H1 (cell line): ENCODE measurements around the gene DMAC2. TPM values are rescaled to one million over a fixed set of nuclear protein-coding genes. Genes with fewer than 3 reads are reported as not detected.
A peak's percentile ranks its signal among the peaks of the same experiment; 100 is the strongest.

Source experiments
- ASH2L ChIP-seq: fragments of 200-600, 300-600 bp; sonication (generic); IDR thresholded peaks from one replicate; pipeline ENCODE4 v1.7.1; 2017; ENCODE audit warnings: low read length
- BCL11A ChIP-seq, 2 experiments: IDR thresholded peaks; one replicate each; pipeline ENCODE4 v1.6.1; 2011; ENCODE audit warnings: low read depth in 2 of 2, low read length in 2 of 2, mild to moderate bottlenecking in 2 of 2
- CBX5 ChIP-seq: fragments of 300-800, 300-1000 bp; sonication (generic); IDR thresholded peaks from 2 replicates; pipeline ENCODE4 v1.7.1; 2016; ENCODE audit warnings: antibody characterized with exemption, low read length, low read depth
- EGR1 ChIP-seq: IDR thresholded peaks from 2 replicates; pipeline ENCODE4 v1.6.1; 2011; ENCODE audit warnings: low read depth, low read length, borderline replicate concordance
- EZH2 ChIP-seq: fragments of 200-600 bp; sonication (generic); IDR thresholded peaks from 2 replicates; pipeline ENCODE4 v1.7.1; 2012; ENCODE audit warnings: low read depth, mild to moderate bottlenecking, moderate library complexity, low read length, inconsistent platforms; ENCODE audit not compliant: severe bottlenecking
- GTF2F1 ChIP-seq: IDR thresholded peaks from 2 replicates; pipeline ENCODE4 v1.6.1; 2012; ENCODE audit warnings: low read depth, low read length, improper control_type of control experiment, borderline replicate concordance
- NANOG ChIP-seq: IDR thresholded peaks from 2 replicates; pipeline ENCODE4 v1.6.1; 2011; ENCODE audit warnings: low read length, low read depth, mild to moderate bottlenecking, inconsistent platforms; ENCODE audit not compliant: insufficient read depth, poor library complexity, severe bottlenecking
- POLR2A ChIP-seq, 2 experiments: IDR thresholded peaks; 1 replicate in 1 of 2; 2 replicates in 1 of 2; pipeline ENCODE4 v1.6.1; 2011; ENCODE audit warnings: low read depth in 2 of 2, low read length in 2 of 2, mild to moderate bottlenecking in 2 of 2; ENCODE audit errors: control extremely low read depth in 1 of 2
- POLR2AphosphoS5 ChIP-seq: IDR thresholded peaks from 2 replicates; pipeline ENCODE4 v1.6.1; 2011; ENCODE audit warnings: low read depth, low read length
- RFX5 ChIP-seq: IDR thresholded peaks from 2 replicates; pipeline ENCODE4 v1.6.1; 2011; ENCODE audit warnings: low read depth, low read length, improper control_type of control experiment, borderline replicate concordance
- RNF2 ChIP-seq: fragments of 200-900, 300-1000 bp; sonication (generic); IDR thresholded peaks from 2 replicates; pipeline ENCODE4 v1.7.1; 2016; ENCODE audit warnings: borderline replicate concordance, low read depth, mild to moderate bottlenecking, antibody characterized with exemption, low read length; ENCODE audit not compliant: poor library complexity, severe bottlenecking; ENCODE audit errors: missing control alignments
- SAP30 ChIP-seq: fragments of 300-600 bp; sonication (generic); IDR thresholded peaks from 2 replicates; pipeline ENCODE4 v1.7.1; 2012; ENCODE audit warnings: low read length, moderate library complexity, mild to moderate bottlenecking, inconsistent platforms; ENCODE audit not compliant: insufficient read depth, insufficient replicate concordance
- SIN3A ChIP-seq, 2 experiments: IDR thresholded peaks in 1 of 2; conservative IDR thresholded peaks in 1 of 2; 2 replicates each; pipeline ENCODE4 v1.6.1; 2011 to 2012; ENCODE audit warnings: low read length in 2 of 2, improper control_type of control experiment in 1 of 2, low read depth in 1 of 2, mild to moderate bottlenecking in 1 of 2
- SUZ12 ChIP-seq: fragments of 200-600 bp; sonication (generic); IDR thresholded peaks from 2 replicates; pipeline ENCODE4 v1.6.1; 2012; ENCODE audit warnings: mild to moderate bottlenecking, inconsistent platforms, low read length, moderate library complexity, mixed read lengths
- TBP ChIP-seq: IDR thresholded peaks from 2 replicates; pipeline ENCODE4 v1.6.1; 2011; ENCODE audit warnings: low read depth, low read length, improper control_type of control experiment
- TCF12 ChIP-seq: IDR thresholded peaks from 2 replicates; pipeline ENCODE4 v1.6.1; 2011; ENCODE audit warnings: low read depth, mild to moderate bottlenecking, low read length
- USF2 ChIP-seq: IDR thresholded peaks from 2 replicates; pipeline ENCODE4 v1.6.1; 2011; ENCODE audit warnings: low read length, improper control_type of control experiment
- polyA plus RNA-seq, 7 experiments: library from polyadenylated mRNA; depleted of rRNA in 3 of 7; stranded (reverse) in 5 of 7; unstranded in 2 of 7; fragments of >200 nt in 5 of 7; fragments of 200-250 nt in 2 of 7; gene quantifications; 1 replicate in 5 of 7; 2 replicates in 1 of 7; 4 replicates in 1 of 7; pipeline versions ENCODE4 v1.2.1 to v1.2.3, GENCODE V29; 2011 to 2013; ENCODE audit warnings: missing spikeins in 2 of 7, mixed read lengths in 2 of 7
- total RNA-seq: library from RNA; stranded (reverse); fragmentation: NEBNext Ultra II Directional; extraction: Animal tissue kit (Norgen Biotek cat#: 25700); gene quantifications from 2 replicates; pipeline ENCODE4 v1.2.1, GENCODE V29; 2021
- TF ChIP-seq, protein P1 (sequence below), 3 experiments: IDR thresholded peaks; 1 replicate in 2 of 3; 2 replicates in 1 of 3; pipeline versions ENCODE4 v1.5.1 to v1.6.1; 2011; ENCODE audit warnings: low read length in 3 of 3, mild to moderate bottlenecking in 3 of 3, inconsistent platforms in 2 of 3, low read depth in 1 of 3, moderate library complexity in 1 of 3; ENCODE audit not compliant: insufficient read depth in 1 of 3; ENCODE audit errors: control extremely low read depth in 1 of 3
- TF ChIP-seq, protein P2 (sequence below): IDR thresholded peaks from 2 replicates; pipeline ENCODE4 v1.6.1; 2012; ENCODE audit warnings: inconsistent platforms

The DMAC2 gene
- total and polyA plus RNA-seq, 2 of the 8 experiments (the other 6 are each of a cell fraction or from before 2014, with no cell fraction given) = 86.8 to 170 TPM

DNA sequence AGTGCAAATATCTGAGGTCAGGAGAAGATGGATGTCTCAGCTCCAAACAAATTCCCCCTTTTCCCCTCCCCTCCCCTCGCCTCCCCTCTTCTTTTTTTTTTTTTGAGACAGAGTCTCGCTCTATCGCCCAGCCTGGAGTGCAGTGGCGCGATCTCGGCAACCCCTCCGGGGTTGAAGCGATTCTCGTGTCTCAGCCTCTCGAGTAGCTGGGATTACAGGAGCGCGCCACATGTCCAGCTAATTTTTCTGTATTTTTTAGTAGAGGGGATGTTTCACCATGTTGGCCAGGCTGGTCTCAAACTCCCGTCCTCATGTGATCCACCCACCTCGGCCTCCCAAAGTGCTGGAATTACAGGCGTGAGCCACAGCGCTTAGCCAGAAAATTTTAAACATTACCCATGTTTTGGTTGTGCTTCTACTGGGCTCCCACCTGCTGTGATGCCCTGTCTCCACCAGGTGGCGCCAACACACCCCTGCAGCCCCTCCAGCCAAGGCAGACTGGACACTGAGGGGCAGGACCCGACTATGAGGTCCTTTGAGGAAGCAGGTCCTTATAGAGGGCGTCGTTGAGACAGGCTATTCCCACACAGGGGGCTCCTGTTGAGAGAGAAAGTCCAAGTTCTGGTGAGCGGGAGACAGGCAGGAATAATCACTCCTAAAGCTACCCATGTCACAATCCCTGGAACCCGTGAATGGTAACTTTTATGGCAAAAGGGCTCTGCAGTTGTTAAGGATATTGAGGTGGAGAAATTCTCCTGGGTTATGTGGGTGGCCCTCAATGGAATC, 9.6 kb upstream of the DMAC2 start (continued):
- TF ChIP-seq SAP30 = no peak
- 0 out of 2 replicates have a peak, but pooled peaks have one; percentile 38 for TF ChIP-seq TCF12
- TF ChIP-seq SUZ12 = no peak
- TF ChIP-seq, protein P1, sequence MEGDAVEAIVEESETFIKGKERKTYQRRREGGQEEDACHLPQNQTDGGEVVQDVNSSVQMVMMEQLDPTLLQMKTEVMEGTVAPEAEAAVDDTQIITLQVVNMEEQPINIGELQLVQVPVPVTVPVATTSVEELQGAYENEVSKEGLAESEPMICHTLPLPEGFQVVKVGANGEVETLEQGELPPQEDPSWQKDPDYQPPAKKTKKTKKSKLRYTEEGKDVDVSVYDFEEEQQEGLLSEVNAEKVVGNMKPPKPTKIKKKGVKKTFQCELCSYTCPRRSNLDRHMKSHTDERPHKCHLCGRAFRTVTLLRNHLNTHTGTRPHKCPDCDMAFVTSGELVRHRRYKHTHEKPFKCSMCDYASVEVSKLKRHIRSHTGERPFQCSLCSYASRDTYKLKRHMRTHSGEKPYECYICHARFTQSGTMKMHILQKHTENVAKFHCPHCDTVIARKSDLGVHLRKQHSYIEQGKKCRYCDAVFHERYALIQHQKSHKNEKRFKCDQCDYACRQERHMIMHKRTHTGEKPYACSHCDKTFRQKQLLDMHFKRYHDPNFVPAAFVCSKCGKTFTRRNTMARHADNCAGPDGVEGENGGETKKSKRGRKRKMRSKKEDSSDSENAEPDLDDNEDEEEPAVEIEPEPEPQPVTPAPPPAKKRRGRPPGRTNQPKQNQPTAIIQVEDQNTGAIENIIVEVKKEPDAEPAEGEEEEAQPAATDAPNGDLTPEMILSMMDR (IDR thresholded peaks at IDR 0.05; ENCODE audit: control extremely low read depth in 1 of 3, insufficient read depth in 1 of 3, low read depth in 1 of 3, low read length in 3 of 3) = peak; percentile 96 to 98 (median 97)
- TF ChIP-seq ASH2L = no peak
- no peak for TF ChIP-seq NANOG
- TF ChIP-seq EGR1 = no peak
- no peak for TF ChIP-seq RNF2
- TF ChIP-seq, protein P2, sequence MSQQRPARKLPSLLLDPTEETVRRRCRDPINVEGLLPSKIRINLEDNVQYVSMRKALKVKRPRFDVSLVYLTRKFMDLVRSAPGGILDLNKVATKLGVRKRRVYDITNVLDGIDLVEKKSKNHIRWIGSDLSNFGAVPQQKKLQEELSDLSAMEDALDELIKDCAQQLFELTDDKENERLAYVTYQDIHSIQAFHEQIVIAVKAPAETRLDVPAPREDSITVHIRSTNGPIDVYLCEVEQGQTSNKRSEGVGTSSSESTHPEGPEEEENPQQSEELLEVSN = no peak
- TF ChIP-seq POLR2AphosphoS5 = no peak
- TF ChIP-seq SIN3A (conservative IDR thresholded peaks at IDR 0.05 in 1 of 2, IDR thresholded peaks at IDR 0.05 in 1 of 2; ENCODE audit: low read depth in 1 of 2, low read length in 2 of 2) = no peak
- no peak for TF ChIP-seq CBX5
- TF ChIP-seq USF2 = no peak
- no peak for TF ChIP-seq GTF2F1
- TF ChIP-seq POLR2A (IDR thresholded peaks at IDR 0.05; ENCODE audit: control extremely low read depth in 1 of 2, low read depth in 2 of 2, low read length in 2 of 2) = no peak
- TF ChIP-seq RFX5 = no peak
- no peak; the same call in 1 of the 2 replicates for TF ChIP-seq TBP
- TF ChIP-seq EZH2 = no peak
- TF ChIP-seq BCL11A (IDR thresholded peaks at IDR 0.05; ENCODE audit: low read depth in 2 of 2, low read length in 2 of 2) = no peak
